GM23338 (cell line): ENCODE measurements around the gene RAD51B. TPM values are rescaled to one million over a fixed set of nuclear protein-coding genes. Genes with fewer than 3 reads are reported as not detected.

ENCODE experiments used
- ATAC-seq: fragments of 200-7000 bp; cut with Tn5 transposase; 3 replicates; pipeline ENCODE4 v1.9.1; 2020
- DNase-seq: peaks from one replicate; pipeline ENCODE4 v3.0.0-alpha.2; 2015; ENCODE audit warnings: low spot score
- H2AFZ ChIP-seq: fragments of 200-600 bp; sonication (generic); 2 replicates; pipeline ENCODE4 v1.8.0; 2016; ENCODE audit warnings: antibody characterized with exemption, mild to moderate bottlenecking, moderate library complexity
- H3F3A ChIP-seq: fragments of 200-600 bp; sonication (generic); replicated peaks from 2 replicates; pipeline ENCODE4 v1.8.0; 2017; ENCODE audit warnings: antibody characterized with exemption, mixed run types, low read depth
- H3K27ac ChIP-seq: fragments of 200-600 bp; sonication (generic); 2 replicates; pipeline ENCODE4 v1.6.1; 2016; ENCODE audit warnings: low read depth
- H3K27me3 ChIP-seq: fragments of 200-600 bp; sonication (generic); 2 replicates; pipeline ENCODE4 v1.8.0; 2016; ENCODE audit warnings: mild to moderate bottlenecking, mixed run types, moderate library complexity; ENCODE audit not compliant: insufficient read depth
- H3K36me3 ChIP-seq: fragments of 200-600 bp; sonication (generic); 2 replicates; pipeline ENCODE4 v1.8.0; 2016; ENCODE audit warnings: mild to moderate bottlenecking; ENCODE audit not compliant: insufficient read depth
- H3K4me1 ChIP-seq: fragments of 200-600 bp; sonication (generic); 2 replicates; pipeline ENCODE4 v1.8.0; 2016; ENCODE audit warnings: mild to moderate bottlenecking, moderate library complexity; ENCODE audit not compliant: insufficient read depth
- H3K4me2 ChIP-seq: fragments of 200-600 bp; sonication (generic); 2 replicates; pipeline ENCODE4 v1.7.1; 2017; ENCODE audit warnings: mixed run types
- H3K4me3 ChIP-seq: fragments of 200-600 bp; sonication (generic); 2 replicates; pipeline ENCODE4 v1.6.1; 2016; ENCODE audit warnings: mixed run types
- H3K79me2 ChIP-seq: fragments of 200-600 bp; sonication (generic); replicated peaks from 2 replicates; pipeline ENCODE4 v1.8.0; 2017; ENCODE audit warnings: mild to moderate bottlenecking; ENCODE audit not compliant: insufficient read depth
- H3K9me2 ChIP-seq: fragments of 200-600 bp; sonication (generic); 2 replicates; pipeline ENCODE4 v1.8.0; 2017; ENCODE audit not compliant: insufficient read depth
- H4K20me1 ChIP-seq: fragments of 200-600 bp; sonication (generic); replicated peaks from 2 replicates; pipeline ENCODE4 v1.8.0; 2017; ENCODE audit warnings: mild to moderate bottlenecking; ENCODE audit not compliant: insufficient read depth
- H3K27ac Mint-ChIP-seq: 2 replicates; pipeline ENCODE4 v1.8.0; 2020; ENCODE audit warnings: inconsistent platforms, mild to moderate bottlenecking, moderate library complexity, mixed read lengths
- H3K27me3 Mint-ChIP-seq: 3 replicates; pipeline ENCODE4 v1.8.0; 2022; ENCODE audit warnings: low read depth, mild to moderate bottlenecking, moderate library complexity, mixed read lengths, inconsistent platforms; ENCODE audit not compliant: insufficient read depth, poor library complexity
- H3K36me3 Mint-ChIP-seq: 3 replicates; pipeline ENCODE4 v1.8.0; 2021; ENCODE audit warnings: low read depth, mild to moderate bottlenecking, inconsistent platforms, moderate library complexity, mixed read lengths
- H3K4me1 Mint-ChIP-seq: 3 replicates; pipeline ENCODE4 v1.8.0; 2020; ENCODE audit warnings: mild to moderate bottlenecking, inconsistent platforms, mixed read lengths
- H3K4me3 Mint-ChIP-seq: 3 replicates; pipeline ENCODE4 v1.8.0; 2021; ENCODE audit warnings: moderate library complexity, mild to moderate bottlenecking, inconsistent platforms, mixed read lengths
- H3K9me3 Mint-ChIP-seq: 3 replicates; pipeline ENCODE4 v1.8.0; 2020; ENCODE audit warnings: moderate library complexity, mild to moderate bottlenecking, inconsistent platforms, mixed read lengths
- CREB1 ChIP-seq: fragments of 250-450 bp; sonication (Bioruptor Pico); IDR thresholded peaks from 2 replicates; pipeline ENCODE4 v1.5.0; 2020; ENCODE audit warnings: low read depth, mild to moderate bottlenecking, moderate library complexity
- CTCF ChIP-seq, 2 experiments: fragments of 200-600 bp in 1 of 2; sonication (generic) in 1 of 2; conservative IDR thresholded peaks; 2 replicates each; pipeline versions ENCODE4 v1.5.1 to v1.6.1; 2016 to 2017; ENCODE audit warnings: antibody characterized with exemption in 2 of 2, low read depth in 2 of 2, mild to moderate bottlenecking in 2 of 2, moderate library complexity in 1 of 2
- ETS1 ChIP-seq: IDR thresholded peaks from 2 replicates; pipeline ENCODE4 v1.6.1; 2016; ENCODE audit warnings: antibody characterized with exemption
- EZH2 ChIP-seq: fragments of 200-600 bp; sonication (generic); IDR thresholded peaks from one replicate; pipeline ENCODE4 v1.8.0; 2017; ENCODE audit warnings: antibody characterized with exemption, mild to moderate bottlenecking, low read depth; ENCODE audit not compliant: unreplicated experiment
- EZH2phosphoT487 ChIP-seq: fragments of 200-600 bp; sonication (generic); IDR thresholded peaks from one replicate; pipeline ENCODE4 v1.8.1; 2018; ENCODE audit warnings: antibody characterized with exemption; ENCODE audit not compliant: unreplicated experiment
- JUNB ChIP-seq: IDR thresholded peaks from one replicate; pipeline ENCODE4 v1.6.1; 2016; ENCODE audit warnings: antibody characterized with exemption; ENCODE audit not compliant: unreplicated experiment
- NANOG ChIP-seq: IDR thresholded peaks from 2 replicates; pipeline ENCODE4 v1.6.1; 2016; ENCODE audit warnings: antibody characterized with exemption, borderline replicate concordance
- POLR2AphosphoS5 ChIP-seq: IDR thresholded peaks from 2 replicates; pipeline ENCODE4 v1.6.1; 2016; ENCODE audit warnings: antibody characterized with exemption, low read depth
- STAT1 ChIP-seq: IDR thresholded peaks from one replicate; pipeline ENCODE4 v1.6.1; 2016; ENCODE audit warnings: antibody characterized with exemption; ENCODE audit not compliant: unreplicated experiment
- ZNF114 ChIP-seq: fragments of 250-450 bp; sonication (Bioruptor Pico); IDR thresholded peaks from 2 replicates; pipeline ENCODE4 v1.5.0; 2020; ENCODE audit warnings: mild to moderate bottlenecking, moderate library complexity
- ZNF331 ChIP-seq: fragments of 250-450 bp; sonication (Bioruptor Pico); IDR thresholded peaks from 2 replicates; pipeline ENCODE4 v1.5.0; 2020; ENCODE audit warnings: low read depth, mild to moderate bottlenecking, moderate library complexity
- ZNF462 ChIP-seq: fragments of 250-450 bp; sonication (Bioruptor Pico); IDR thresholded peaks from 2 replicates; pipeline ENCODE4 v1.5.0; 2020; ENCODE audit warnings: mild to moderate bottlenecking, moderate library complexity
- polyA plus RNA-seq: library from polyadenylated mRNA; unstranded; fragments of >200 nt; fragmentation: Nextera tagmentation; extraction: Ambion mirVana; gene quantifications from 2 replicates; pipeline ENCODE4 v1.2.1, GENCODE V29; 2016
- total RNA-seq: library from RNA; depleted of rRNA; stranded (reverse); fragments of >200 nt; shearing (Covaris generic); gene quantifications from 2 replicates; pipeline ENCODE4 v1.2.3, GENCODE V29; 2014
- TF ChIP-seq, protein P1 (sequence below): IDR thresholded peaks from one replicate; pipeline ENCODE4 v1.6.1; 2018; ENCODE audit warnings: antibody characterized with exemption; ENCODE audit not compliant: unreplicated experiment

RAD51B gene
- total and polyA plus RNA-seq, 2 experiments from 2014 or later = 15.7 to 29.1 TPM

GRCh38 chr14:67971627-67972625 lies 152.3 kb downstream of the RAD51B start:
- Mint-ChIP-seq H3K36me3 (peaks cover 24% of the 10 kb centered on the region), H3K4me1 (peaks cover 19% of the 10 kb centered on the region), H3K27me3 (peaks cover 2% of the 10 kb centered on the region), H3K9me3 (peaks cover 24% of the 10 kb centered on the region), H3K4me3 (no peak overlapping the region), H3K27ac (no peak overlapping the region)
- Histone ChIP-seq H3F3A (no peaks in the 10 kb centered on the region), H3K79me2 (no peaks in the 10 kb centered on the region), H2AFZ (no peak overlapping the region), H3K9me2 (no peaks in the 10 kb centered on the region), H4K20me1 (no peaks in the 10 kb centered on the region), H3K4me3 (no peak overlapping the region), H3K27me3 (no peaks in the 10 kb centered on the region), H3K36me3 (peaks cover 5% of the 10 kb centered on the region; the same call in 1 of the 2 replicates), H3K4me2 (peak overlapping the region; percentile 4; the same call in 1 of the 2 replicates), H3K4me1 (peaks cover 33% of the 10 kb centered on the region), H3K27ac (no peak overlapping the region)
- TF ChIP-seq ZNF462 (CRISPR knock-in tag) (no peak), EZH2 (no peak), ZNF331 (CRISPR knock-in tag) (no peak), ETS1 (no peak), CREB1 (no peak), STAT1 (no peak), POLR2AphosphoS5 (no peak), JUNB (no peak), CTCF (conservative IDR thresholded peaks at IDR 0.05; ENCODE audit: low read depth in 2 of 2) (no peak), EZH2phosphoT487 (no peak), NANOG (no peak), ZNF114 (CRISPR knock-in tag) (no peak)
- TF ChIP-seq, protein P1, sequence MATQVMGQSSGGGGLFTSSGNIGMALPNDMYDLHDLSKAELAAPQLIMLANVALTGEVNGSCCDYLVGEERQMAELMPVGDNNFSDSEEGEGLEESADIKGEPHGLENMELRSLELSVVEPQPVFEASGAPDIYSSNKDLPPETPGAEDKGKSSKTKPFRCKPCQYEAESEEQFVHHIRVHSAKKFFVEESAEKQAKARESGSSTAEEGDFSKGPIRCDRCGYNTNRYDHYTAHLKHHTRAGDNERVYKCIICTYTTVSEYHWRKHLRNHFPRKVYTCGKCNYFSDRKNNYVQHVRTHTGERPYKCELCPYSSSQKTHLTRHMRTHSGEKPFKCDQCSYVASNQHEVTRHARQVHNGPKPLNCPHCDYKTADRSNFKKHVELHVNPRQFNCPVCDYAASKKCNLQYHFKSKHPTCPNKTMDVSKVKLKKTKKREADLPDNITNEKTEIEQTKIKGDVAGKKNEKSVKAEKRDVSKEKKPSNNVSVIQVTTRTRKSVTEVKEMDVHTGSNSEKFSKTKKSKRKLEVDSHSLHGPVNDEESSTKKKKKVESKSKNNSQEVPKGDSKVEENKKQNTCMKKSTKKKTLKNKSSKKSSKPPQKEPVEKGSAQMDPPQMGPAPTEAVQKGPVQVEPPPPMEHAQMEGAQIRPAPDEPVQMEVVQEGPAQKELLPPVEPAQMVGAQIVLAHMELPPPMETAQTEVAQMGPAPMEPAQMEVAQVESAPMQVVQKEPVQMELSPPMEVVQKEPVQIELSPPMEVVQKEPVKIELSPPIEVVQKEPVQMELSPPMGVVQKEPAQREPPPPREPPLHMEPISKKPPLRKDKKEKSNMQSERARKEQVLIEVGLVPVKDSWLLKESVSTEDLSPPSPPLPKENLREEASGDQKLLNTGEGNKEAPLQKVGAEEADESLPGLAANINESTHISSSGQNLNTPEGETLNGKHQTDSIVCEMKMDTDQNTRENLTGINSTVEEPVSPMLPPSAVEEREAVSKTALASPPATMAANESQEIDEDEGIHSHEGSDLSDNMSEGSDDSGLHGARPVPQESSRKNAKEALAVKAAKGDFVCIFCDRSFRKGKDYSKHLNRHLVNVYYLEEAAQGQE = no peak
- ATAC-seq (no peak), DNase-seq (no peak)
